ENCODE results near the gene GSTM5.
"Not testable (repeated sequence)": the region's sequence is repeated elsewhere in the genome, so short reads cannot be mapped to it uniquely, and the experiment has no call there.

GRCh38 chr1:109678637-109679036, 33.4 kb upstream of the GSTM5 start:
- not testable (repeated sequence) for TF ChIP-seq CTCF, POLR2A (IDR thresholded peaks at IDR 0.05)

Measured in body of pancreas (tissue), 4 donors.